Activated naive CD4-positive, alpha-beta T cell treated with anti-CD3 and anti-CD28 coated beads, Interleukin-2, amount 50 U/mL, for 24 hours (primary cell): ENCODE data around the gene CSF1R.

Experiments used
- H3K27ac Mint-ChIP-seq: one replicate; pipeline ENCODE4 v1.8.0; 2021; ENCODE audit warnings: mild to moderate bottlenecking, mixed read lengths
- H3K27me3 Mint-ChIP-seq: one replicate; pipeline ENCODE4 v1.8.0; 2021; ENCODE audit warnings: mixed read lengths
- H3K36me3 Mint-ChIP-seq: one replicate; pipeline ENCODE4 v1.8.0; 2021; ENCODE audit warnings: mixed read lengths
- H3K4me1 Mint-ChIP-seq: one replicate; pipeline ENCODE4 v1.8.0; 2021; ENCODE audit warnings: mixed read lengths
- H3K4me3 Mint-ChIP-seq: one replicate; pipeline ENCODE4 v1.8.0; 2021; ENCODE audit warnings: mild to moderate bottlenecking, mixed read lengths
- H3K9me3 Mint-ChIP-seq: one replicate; pipeline ENCODE4 v1.8.0; 2021; ENCODE audit warnings: mixed read lengths

Gene CSF1R

DNA sequence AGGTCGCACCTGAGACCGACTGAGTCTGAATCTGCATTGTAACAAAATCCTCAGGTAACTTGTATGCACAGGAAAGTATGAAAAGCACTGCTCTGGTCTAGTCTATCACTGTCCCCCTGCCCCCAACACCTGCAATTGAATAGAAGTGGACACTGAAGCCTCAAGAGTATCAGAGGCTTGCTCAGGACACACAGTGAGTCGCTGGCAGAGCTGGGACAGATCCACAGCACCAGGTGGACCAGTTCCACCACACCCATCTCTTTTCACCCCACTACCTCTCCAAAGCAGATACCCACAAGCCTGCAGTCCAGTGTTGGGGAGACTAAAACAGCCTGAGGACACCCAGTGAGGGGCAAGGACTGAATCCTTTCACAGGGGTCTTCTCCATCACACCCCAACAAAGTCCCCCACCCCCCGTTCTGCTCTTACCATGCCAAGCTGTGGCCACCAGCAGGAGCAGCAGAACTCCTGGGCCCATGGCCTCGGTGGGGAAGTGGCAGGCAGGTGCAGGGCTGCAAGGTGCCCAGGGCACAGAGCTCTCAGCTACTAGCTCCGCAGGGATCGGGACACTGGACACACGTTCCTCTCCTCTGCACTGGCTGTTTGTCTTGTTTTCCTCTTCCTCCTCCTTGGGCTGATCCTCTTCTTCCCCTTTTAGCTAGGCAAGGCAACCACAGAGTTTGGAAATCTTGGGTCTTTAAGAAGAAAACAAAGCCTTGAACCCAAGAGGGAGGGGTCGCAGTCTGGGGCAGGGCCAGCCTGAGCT, at the start of gene CSF1R:
Gene CSF1R (minus strand): TSS at position 605 of the 766 bp plus-strand sequence. CDS start 127 bp downstream, at position 478.
- H3K36me3 Mint-ChIP-seq = no peaks in the 10 kb centered on the region
- peaks cover 34% of the 10 kb centered on the region for H3K27me3 Mint-ChIP-seq
- H3K4me3 Mint-ChIP-seq = no peak within 1 kb of the TSS
- no peaks in the 10 kb centered on the region for H3K9me3 Mint-ChIP-seq
- H3K27ac Mint-ChIP-seq = no peak within 1 kb of the TSS
- no peaks in the 10 kb centered on the region for H3K4me1 Mint-ChIP-seq

- H3K9me3 Mint-ChIP-seq = no peaks in the 10 kb centered on the region
- H3K27me3 Mint-ChIP-seq = no peaks in the 10 kb centered on the region
- H3K27ac Mint-ChIP-seq = no peak overlapping the region
- H3K4me1 Mint-ChIP-seq = no peaks in the 10 kb centered on the region
- no peaks in the 10 kb centered on the region for H3K36me3 Mint-ChIP-seq
- H3K4me3 Mint-ChIP-seq = no peak overlapping the region
Measured at GRCh38 chr5:150135557-150136304, 49.4 kb upstream of the CSF1R start.

DNA sequence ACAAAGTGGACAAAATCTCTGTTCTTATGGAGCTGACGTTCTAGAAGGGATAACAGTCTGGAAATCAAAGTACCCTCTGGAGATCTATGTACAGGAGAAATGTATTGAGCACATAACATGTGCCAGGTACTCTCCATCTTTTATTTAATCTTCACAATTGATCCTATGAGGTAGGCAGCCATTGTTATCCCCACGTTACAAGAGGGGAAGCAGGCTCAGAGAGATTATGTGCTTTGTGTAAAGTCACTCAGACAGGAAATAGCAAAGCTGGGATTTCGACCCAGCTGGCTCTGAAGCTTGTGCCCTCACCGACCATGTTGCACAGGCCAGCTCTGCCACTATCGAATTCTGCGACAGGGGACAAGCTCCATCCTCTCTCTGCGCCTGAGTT, 47.8 kb upstream of the CSF1R start:
- Mint-ChIP-seq H3K9me3 (no peaks in the 10 kb centered on the region), H3K4me1 (no peaks in the 10 kb centered on the region), H3K27ac (no peak overlapping the region), H3K4me3 (no peak overlapping the region), H3K36me3 (no peaks in the 10 kb centered on the region), H3K27me3 (no peaks in the 10 kb centered on the region)

GRCh38 chr5:150133581-150134197, 47.3 kb upstream of the CSF1R start:
- H3K36me3 Mint-ChIP-seq = no peaks in the 10 kb centered on the region
- H3K4me3 Mint-ChIP-seq = no peak overlapping the region
- no peak overlapping the region for H3K27ac Mint-ChIP-seq
- H3K4me1 Mint-ChIP-seq = no peaks in the 10 kb centered on the region
- H3K9me3 Mint-ChIP-seq = no peaks in the 10 kb centered on the region
- no peaks in the 10 kb centered on the region for H3K27me3 Mint-ChIP-seq

DNA sequence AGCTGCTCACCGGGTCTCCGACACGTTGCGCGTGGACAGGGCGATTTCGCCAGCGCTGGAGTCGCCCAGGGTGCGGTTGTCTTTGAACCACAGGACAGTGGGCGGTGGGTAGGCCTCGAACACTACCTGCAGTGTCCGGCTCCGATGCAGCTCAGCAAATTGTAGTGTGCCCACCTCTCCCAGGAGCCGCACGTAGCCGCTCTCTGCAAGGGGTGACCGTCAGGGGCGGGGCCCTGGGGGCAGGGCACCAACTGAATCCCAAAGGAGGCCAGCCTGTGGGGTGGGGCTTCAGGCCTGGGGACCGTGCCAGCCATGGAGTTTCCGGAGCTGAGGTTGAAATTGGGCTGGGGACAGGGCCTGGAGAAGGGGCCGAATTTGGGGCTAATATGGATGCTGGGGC, 46.4 kb upstream of the CSF1R start:
- no peaks in the 10 kb centered on the region for H3K27me3 Mint-ChIP-seq
- H3K36me3 Mint-ChIP-seq = no peaks in the 10 kb centered on the region
- H3K4me1 Mint-ChIP-seq = no peaks in the 10 kb centered on the region
- H3K4me3 Mint-ChIP-seq = no peak overlapping the region
- no peaks in the 10 kb centered on the region for H3K9me3 Mint-ChIP-seq
- no peak overlapping the region for H3K27ac Mint-ChIP-seq

DNA sequence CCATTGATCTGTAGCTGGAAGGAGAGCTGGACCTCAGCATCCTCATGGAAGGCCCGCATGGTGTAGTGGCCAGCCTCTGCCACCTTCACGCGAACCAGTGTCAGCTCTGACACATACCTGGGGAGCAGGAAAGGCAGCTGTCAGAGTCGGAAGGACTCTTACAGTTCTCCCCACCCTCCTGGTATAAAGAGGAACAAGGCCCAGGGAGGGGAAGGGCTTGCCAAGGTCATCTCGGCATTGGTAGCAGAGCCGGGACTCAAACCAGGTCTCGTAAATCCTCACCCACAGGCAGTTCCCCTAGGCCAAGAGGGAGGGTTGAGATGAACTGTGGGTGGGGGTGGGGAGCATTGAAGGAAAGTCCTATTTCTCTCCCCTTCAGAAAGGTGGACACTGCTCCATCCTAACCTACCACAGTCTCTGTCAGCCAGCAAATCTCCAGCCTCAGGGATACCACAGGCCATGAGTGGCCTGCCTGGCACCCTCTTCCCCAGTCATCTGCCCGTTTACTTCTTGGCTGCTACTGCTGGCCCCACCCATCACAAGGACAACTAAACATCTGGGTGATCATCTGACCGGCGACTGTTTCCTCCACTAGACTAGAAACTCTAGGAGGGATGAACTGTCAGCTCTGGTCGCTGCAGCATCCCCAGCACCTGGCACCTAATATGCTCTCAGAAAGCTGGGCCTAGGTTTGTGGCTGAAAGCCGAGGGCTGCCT, 45.8 kb upstream of the CSF1R start:
- Mint-ChIP-seq H3K4me3 (no peak overlapping the region), H3K4me1 (no peaks in the 10 kb centered on the region), H3K36me3 (no peaks in the 10 kb centered on the region), H3K9me3 (no peaks in the 10 kb centered on the region), H3K27me3 (no peaks in the 10 kb centered on the region), H3K27ac (no peak overlapping the region)

DNA sequence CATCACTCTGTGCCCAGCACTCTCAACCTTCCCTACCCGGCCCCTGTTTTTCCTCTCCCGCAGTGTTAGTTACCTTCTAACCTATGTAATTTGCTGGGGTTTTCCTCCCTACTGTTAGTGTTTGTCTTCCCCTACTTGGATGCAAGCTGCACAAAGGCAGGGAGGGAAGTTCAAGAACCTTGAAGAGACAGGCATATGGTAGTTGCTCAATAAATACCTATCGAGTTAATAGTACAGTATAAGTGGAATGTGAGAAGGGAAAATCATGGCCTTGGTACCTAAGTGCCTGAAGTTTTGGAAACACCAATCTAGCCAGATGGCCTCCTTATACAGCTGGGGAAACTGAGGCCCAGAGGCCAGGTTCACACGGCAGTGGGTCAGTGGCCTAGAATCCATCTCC, 45.1 kb upstream of the CSF1R start:
- Mint-ChIP-seq H3K4me1 (no peaks in the 10 kb centered on the region), H3K27me3 (no peaks in the 10 kb centered on the region), H3K27ac (no peak overlapping the region), H3K4me3 (no peak overlapping the region), H3K9me3 (no peaks in the 10 kb centered on the region), H3K36me3 (no peaks in the 10 kb centered on the region)

GRCh38 chr5:150130493-150130922, 44.2 kb upstream of the CSF1R start:
- no peaks in the 10 kb centered on the region for H3K27me3 Mint-ChIP-seq
- no peak overlapping the region for H3K4me3 Mint-ChIP-seq

GRCh38 chr5:150129813-150130492, 43.6 kb upstream of the CSF1R start:
- H3K27ac Mint-ChIP-seq = no peak overlapping the region
- H3K36me3 Mint-ChIP-seq = no peaks in the 10 kb centered on the region
- H3K9me3 Mint-ChIP-seq = no peaks in the 10 kb centered on the region
- no peaks in the 10 kb centered on the region for H3K4me1 Mint-ChIP-seq
- no peaks in the 10 kb centered on the region for H3K27me3 Mint-ChIP-seq
- no peak overlapping the region for H3K4me3 Mint-ChIP-seq

More at GRCh38 chr5:150130493-150130922, 44.2 kb upstream of the CSF1R start:
- Mint-ChIP-seq H3K36me3 (no peaks in the 10 kb centered on the region), H3K4me1 (no peaks in the 10 kb centered on the region), H3K27ac (no peak overlapping the region), H3K9me3 (no peaks in the 10 kb centered on the region)

DNA sequence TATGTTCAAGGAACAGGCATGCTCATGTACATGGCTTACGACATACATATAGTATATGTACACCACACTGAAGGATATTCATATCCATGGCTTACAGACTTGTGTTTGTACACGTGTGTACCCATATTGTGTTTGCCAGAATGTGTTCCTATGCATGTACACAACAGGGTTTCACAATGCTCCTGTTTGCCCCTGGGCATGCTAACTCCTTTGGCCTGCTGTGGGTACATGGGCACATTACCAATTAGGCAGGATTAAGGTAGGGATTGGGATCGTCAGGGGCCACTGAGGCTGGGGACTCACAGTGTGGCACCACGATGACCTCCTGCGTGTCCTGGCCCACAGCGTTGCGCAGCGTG, 43.1 kb upstream of the CSF1R start:
- Mint-ChIP-seq H3K27me3 (no peaks in the 10 kb centered on the region), H3K27ac (no peak overlapping the region), H3K36me3 (no peaks in the 10 kb centered on the region), H3K4me3 (no peak overlapping the region), H3K9me3 (no peaks in the 10 kb centered on the region), H3K4me1 (no peaks in the 10 kb centered on the region)

GRCh38 chr5:150126921-150127265, 40.5 kb upstream of the CSF1R start:
- Mint-ChIP-seq H3K9me3 (no peaks in the 10 kb centered on the region), H3K4me3 (no peak overlapping the region), H3K4me1 (no peaks in the 10 kb centered on the region), H3K27ac (no peak overlapping the region), H3K36me3 (no peaks in the 10 kb centered on the region), H3K27me3 (no peaks in the 10 kb centered on the region)

- Mint-ChIP-seq H3K36me3 (no peaks in the 10 kb centered on the region), H3K4me1 (no peaks in the 10 kb centered on the region), H3K27me3 (no peaks in the 10 kb centered on the region), H3K9me3 (no peaks in the 10 kb centered on the region), H3K4me3 (no peak overlapping the region), H3K27ac (no peak overlapping the region)
Measured at GRCh38 chr5:150126199-150126920, 40.0 kb upstream of the CSF1R start.

GRCh38 chr5:150125334-150125733, 39.0 kb upstream of the CSF1R start:
- Mint-ChIP-seq H3K4me3 (no peak overlapping the region), H3K36me3 (no peaks in the 10 kb centered on the region), H3K27me3 (no peaks in the 10 kb centered on the region), H3K9me3 (no peaks in the 10 kb centered on the region), H3K27ac (no peak overlapping the region), H3K4me1 (no peaks in the 10 kb centered on the region)

DNA sequence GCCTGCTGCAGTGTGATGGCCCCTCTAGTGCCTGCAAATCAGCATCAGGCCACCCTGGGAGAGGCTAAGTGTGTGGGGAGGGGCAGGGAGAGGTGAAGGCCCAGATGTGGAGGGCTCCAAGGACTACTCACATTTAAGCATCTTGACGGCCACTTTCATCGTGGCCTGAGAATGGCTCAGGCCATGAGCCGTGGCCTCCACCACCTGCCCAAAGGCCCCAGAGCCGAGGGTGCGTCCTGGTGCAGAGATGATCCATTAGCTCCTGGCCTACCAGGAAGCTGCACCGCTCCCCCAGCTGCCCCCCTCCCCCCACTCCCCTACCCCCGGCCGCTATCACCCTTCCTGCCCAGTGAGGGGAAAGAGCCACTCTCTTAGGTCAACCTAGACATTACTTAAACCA, 38.2 kb upstream of the CSF1R start:
- Mint-ChIP-seq H3K4me1 (no peaks in the 10 kb centered on the region), H3K36me3 (no peaks in the 10 kb centered on the region), H3K27ac (no peak overlapping the region)

DNA sequence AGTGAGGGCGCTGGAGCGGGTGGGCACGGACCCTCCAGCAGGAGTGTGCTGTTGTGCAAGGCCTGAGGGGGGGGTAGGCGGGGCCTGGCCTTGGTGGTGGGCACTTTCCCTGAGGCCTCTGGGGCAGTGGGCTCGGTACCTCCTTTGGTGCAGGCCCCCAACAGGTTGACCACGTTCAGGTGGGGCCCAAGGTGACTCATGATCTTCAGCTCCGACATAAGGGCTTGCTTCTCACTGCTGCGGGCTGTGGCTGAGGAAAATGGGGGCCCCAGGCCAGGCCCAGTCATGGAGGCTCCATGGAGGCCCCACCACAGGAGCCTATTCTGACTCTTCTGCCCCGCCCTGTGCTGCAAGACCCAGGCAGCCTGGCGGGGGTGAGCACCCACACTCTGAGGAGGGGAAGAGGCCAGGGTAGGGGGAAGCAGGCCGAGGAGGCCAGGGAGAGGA, 37.8 kb upstream of the CSF1R start:
- Mint-ChIP-seq H3K9me3 (no peaks in the 10 kb centered on the region), H3K36me3 (no peaks in the 10 kb centered on the region), H3K4me1 (no peaks in the 10 kb centered on the region), H3K4me3 (no peak overlapping the region), H3K27me3 (no peaks in the 10 kb centered on the region), H3K27ac (no peak overlapping the region)

More for the DNA sequence above, 38.2 kb upstream of the CSF1R start:
- no peak overlapping the region for H3K4me3 Mint-ChIP-seq
- H3K27me3 Mint-ChIP-seq = no peaks in the 10 kb centered on the region
- no peaks in the 10 kb centered on the region for H3K9me3 Mint-ChIP-seq
